Astrocyte (in vitro differentiated cells and primary cell): ENCODE results near the gene SESN3. TPM values are rescaled to one million over a fixed set of nuclear protein-coding genes. Genes with fewer than 3 reads are reported as not detected.

Source experiments
- DNase-seq: peaks from one replicate; pipeline ENCODE4 v3.0.0-alpha.2; 2010; ENCODE audit warnings: low read depth
- FAIRE-seq: peaks from 2 replicates; lab custom pipeline; 2011; peaks lifted over from hg19 to GRCh38; lab: Jason Lieb, UNC
- H2AFZ ChIP-seq: 2 replicates; pipeline ENCODE4 v1.6.0; 2012; ENCODE audit warnings: low read depth, low read length, inconsistent platforms
- H3K27ac ChIP-seq: 2 replicates; pipeline ENCODE4 v1.5.1; 2011; ENCODE audit warnings: low read depth, low read length, inconsistent platforms
- H3K27me3 ChIP-seq: 2 replicates; pipeline ENCODE4 v1.6.0; 2011; ENCODE audit warnings: low read length, inconsistent platforms; ENCODE audit not compliant: insufficient read depth
- H3K36me3 ChIP-seq: 2 replicates; pipeline ENCODE4 v1.5.1; 2011; ENCODE audit warnings: low read length, inconsistent platforms; ENCODE audit not compliant: insufficient read depth
- H3K4me1 ChIP-seq: 2 replicates; pipeline ENCODE4 v1.5.1; 2011; ENCODE audit warnings: low read length, inconsistent platforms; ENCODE audit not compliant: insufficient read depth
- H3K4me2 ChIP-seq: 2 replicates; pipeline ENCODE4 v1.6.0; 2012; ENCODE audit warnings: low read length, inconsistent platforms
- H3K4me3 ChIP-seq: 2 replicates; pipeline ENCODE4 v1.5.1; 2011; ENCODE audit warnings: low read depth, mild to moderate bottlenecking, low read length, inconsistent platforms; ENCODE audit not compliant: insufficient read depth
- H3K79me2 ChIP-seq: 2 replicates; pipeline ENCODE4 v1.6.0; 2012; ENCODE audit warnings: mild to moderate bottlenecking, low read length, inconsistent platforms; ENCODE audit not compliant: insufficient read depth
- H3K9ac ChIP-seq: 2 replicates; pipeline ENCODE4 v1.6.0; 2012; ENCODE audit warnings: mild to moderate bottlenecking, low read length, inconsistent platforms
- H3K9me3 ChIP-seq: 2 replicates; pipeline ENCODE4 v1.5.1; 2012; ENCODE audit warnings: low read depth, mild to moderate bottlenecking, low read length, inconsistent platforms; ENCODE audit not compliant: insufficient read depth
- H4K20me1 ChIP-seq: 2 replicates; pipeline ENCODE4 v1.6.0; 2012; ENCODE audit warnings: low read length, inconsistent platforms; ENCODE audit not compliant: insufficient read depth
- H3K27ac Mint-ChIP-seq: one replicate; pipeline ENCODE4 v1.8.0; 2021; ENCODE audit warnings: mild to moderate bottlenecking, mixed read lengths; ENCODE audit not compliant: unreplicated experiment
- H3K27me3 Mint-ChIP-seq: one replicate; pipeline ENCODE4 v1.8.0; 2021; ENCODE audit warnings: low read depth, mixed read lengths; ENCODE audit not compliant: unreplicated experiment
- H3K36me3 Mint-ChIP-seq: one replicate; pipeline ENCODE4 v1.8.0; 2021; ENCODE audit warnings: low read depth, mixed read lengths; ENCODE audit not compliant: unreplicated experiment
- H3K4me1 Mint-ChIP-seq: one replicate; pipeline ENCODE4 v1.8.0; 2021; ENCODE audit warnings: low read depth, mixed read lengths; ENCODE audit not compliant: unreplicated experiment
- H3K4me3 Mint-ChIP-seq: one replicate; pipeline ENCODE4 v1.8.0; 2021; ENCODE audit warnings: mild to moderate bottlenecking, moderate library complexity, mixed read lengths; ENCODE audit not compliant: unreplicated experiment
- H3K9me3 Mint-ChIP-seq: one replicate; pipeline ENCODE4 v1.8.0; 2021; ENCODE audit warnings: mild to moderate bottlenecking, mixed read lengths; ENCODE audit not compliant: unreplicated experiment
- CTCF ChIP-seq: IDR thresholded peaks from 2 replicates; pipeline ENCODE4 v1.5.1; 2011; ENCODE audit warnings: low read depth, mild to moderate bottlenecking, inconsistent platforms, low read length, moderate library complexity; ENCODE audit not compliant: insufficient read depth
- EZH2 ChIP-seq: IDR thresholded peaks from 2 replicates; pipeline ENCODE4 v1.6.1; 2012; ENCODE audit warnings: mild to moderate bottlenecking, low read length, inconsistent platforms; ENCODE audit not compliant: insufficient read depth
- total RNA-seq: library from RNA; stranded (reverse); gene quantifications from 2 replicates; pipeline ENCODE4 v1.2.1, GENCODE V29; 2021

Gene SESN3
- total RNA-seq, 1 donor from 2014 or later, result 98.1 TPM

- no peaks in the 10 kb centered on the region for H3K79me2 ChIP-seq
- no peak overlapping the region for H3K4me3 ChIP-seq
- Mint-ChIP-seq H3K27ac (no peak overlapping the region), H3K36me3 (no peaks in the 10 kb centered on the region), H3K4me1 (peaks cover 17% of the 10 kb centered on the region), H3K9me3 (peaks cover 3% of the 10 kb centered on the region), H3K4me3 (no peak overlapping the region), H3K27me3 (no peaks in the 10 kb centered on the region)
- FAIRE-seq (no peak), DNase-seq (no peak)
- no peak overlapping the region for H2AFZ ChIP-seq
- H3K27me3 ChIP-seq, result no peaks in the 10 kb centered on the region
- no peaks in the 10 kb centered on the region for H4K20me1 ChIP-seq
- H3K4me1 ChIP-seq, result peaks cover 10% of the 10 kb centered on the region
- no peaks in the 10 kb centered on the region for H3K9me3 ChIP-seq
- no peak for TF ChIP-seq EZH2
- TF ChIP-seq CTCF, result no peak
- H3K36me3 ChIP-seq, result no peaks in the 10 kb centered on the region
- H3K27ac ChIP-seq, result no peak overlapping the region
- H3K4me2 ChIP-seq, result no peak overlapping the region
- no peak overlapping the region for H3K9ac ChIP-seq
Measured at GRCh38 chr11:95155385-95155784, 75.6 kb downstream of the SESN3 start.

- H3K4me1 ChIP-seq, result peaks cover 18% of the 10 kb centered on the region
- no peak overlapping the region for H3K4me3 ChIP-seq
- DNase-seq (no peak), FAIRE-seq (no peak)
- H3K36me3 Mint-ChIP-seq, result no peaks in the 10 kb centered on the region
- no peak overlapping the region for H3K4me3 Mint-ChIP-seq
- no peaks in the 10 kb centered on the region for H3K36me3 ChIP-seq
- H3K9me3 ChIP-seq, result no peaks in the 10 kb centered on the region
- no peaks in the 10 kb centered on the region for H3K27me3 ChIP-seq
- H3K27me3 Mint-ChIP-seq, result no peaks in the 10 kb centered on the region
- H3K79me2 ChIP-seq, result no peaks in the 10 kb centered on the region
- H3K27ac ChIP-seq, result no peak overlapping the region
- H3K4me1 Mint-ChIP-seq, result peaks cover 19% of the 10 kb centered on the region
- no peak overlapping the region for H3K9ac ChIP-seq
- peak; percentile 58 for TF ChIP-seq CTCF
- no peak for TF ChIP-seq EZH2
- no peak overlapping the region for H2AFZ ChIP-seq
- no peak overlapping the region for H3K27ac Mint-ChIP-seq
- no peaks in the 10 kb centered on the region for H3K9me3 Mint-ChIP-seq
- no peaks in the 10 kb centered on the region for H4K20me1 ChIP-seq
- no peak overlapping the region for H3K4me2 ChIP-seq
Measured at GRCh38 chr11:95154514-95154913, 76.5 kb downstream of the SESN3 start.

GRCh38 chr11:95153857-95154246, 77.2 kb downstream of the SESN3 start:
- H3K4me3 Mint-ChIP-seq, result no peak overlapping the region

More at GRCh38 chr11:95153857-95154246, 77.2 kb downstream of the SESN3 start:
- Histone ChIP-seq H3K27ac (no peak overlapping the region), H3K9me3 (no peaks in the 10 kb centered on the region), H3K79me2 (no peaks in the 10 kb centered on the region), H2AFZ (no peak overlapping the region), H3K4me2 (no peak overlapping the region), H3K36me3 (no peaks in the 10 kb centered on the region), H3K27me3 (no peaks in the 10 kb centered on the region), H3K4me3 (no peak overlapping the region), H4K20me1 (no peaks in the 10 kb centered on the region), H3K9ac (no peak overlapping the region), H3K4me1 (peaks cover 18% of the 10 kb centered on the region)
- Mint-ChIP-seq H3K27ac (no peak overlapping the region), H3K4me1 (peaks cover 25% of the 10 kb centered on the region), H3K9me3 (no peaks in the 10 kb centered on the region), H3K36me3 (no peaks in the 10 kb centered on the region), H3K27me3 (no peaks in the 10 kb centered on the region)
- DNase-seq (no peak), FAIRE-seq (no peak)
- TF ChIP-seq EZH2 (no peak), CTCF (no peak)
